ENCODE results near the gene SVBP.
A peak's percentile ranks its signal among the peaks of the same experiment; 100 is the strongest.

The SVBP gene

GRCh38 chr1:42797979-42798378 lies 19.2 kb downstream of the SVBP start:
- no peak for DNase-seq

- no peak for DNase-seq
These were observed 19.8 kb downstream of the SVBP start for GRCh38 chr1:42797414-42797813.

GRCh38 chr1:42793824-42794223 lies 23.4 kb downstream of the SVBP start:
- DNase-seq: no peak

GRCh38 chr1:42788021-42788420 lies 29.2 kb downstream of the SVBP start:
- DNase-seq: no peak

- no peak for DNase-seq
These were observed 31.1 kb downstream of the SVBP start for GRCh38 chr1:42786097-42786496.

GRCh38 chr1:42784946-42785693 lies 32.1 kb downstream of the SVBP start, which contains the start of gene TMEM269:
Gene TMEM269 (plus strand): TSS chr1:42784991. CDS start chr1:42789894, 4,903 bp downstream.
- peak; percentile 39 for DNase-seq

- no peak for DNase-seq
These were observed 32.7 kb downstream of the SVBP start for GRCh38 chr1:42784547-42784945.

GRCh38 chr1:42783092-42783491 lies 34.1 kb downstream of the SVBP start:
- no peak for DNase-seq

- no peak for DNase-seq
These were observed 37.0 kb downstream of the SVBP start for GRCh38 chr1:42780176-42780575.

GRCh38 chr1:42779725-42780124 lies 37.5 kb downstream of the SVBP start:
- DNase-seq: no peak

GRCh38 chr1:42777852-42778251 lies 39.3 kb downstream of the SVBP start:
- DNase-seq: peak; percentile 40

- DNase-seq: no peak
These were observed 40.7 kb downstream of the SVBP start for GRCh38 chr1:42776502-42776901.

GRCh38 chr1:42774928-42775526 lies 42.2 kb downstream of the SVBP start:
- DNase-seq: no peak

GRCh38 chr1:42773420-42773819 lies 43.8 kb downstream of the SVBP start:
- DNase-seq: no peak

- no peak for DNase-seq
These were observed 47.4 kb downstream of the SVBP start for GRCh38 chr1:42769811-42770210.

- no peak for DNase-seq
These were observed 49.0 kb downstream of the SVBP start for GRCh38 chr1:42768172-42768571.

- DNase-seq: no peak
These were observed 49.6 kb downstream of the SVBP start for GRCh38 chr1:42767510-42768000.

GRCh38 chr1:42766741-42767509 lies 50.3 kb downstream of the SVBP start, which contains the start of the genes C1orf50 and P3H1:
Gene C1orf50 (plus strand): TSS chr1:42767249. CDS start chr1:42767312, 63 bp downstream.
Gene P3H1 (minus strand): TSS chr1:42767028. CDS start chr1:42766971, 57 bp downstream.
- peak; percentile 100 for DNase-seq

- DNase-seq: peak; percentile 40
These were observed 51.1 kb downstream of the SVBP start for GRCh38 chr1:42765832-42766740.

GRCh38 chr1:42765269-42765668 lies 51.9 kb downstream of the SVBP start:
- DNase-seq: no peak

GRCh38 chr1:42762269-42762668 lies 54.9 kb downstream of the SVBP start:
- DNase-seq: no peak

GRCh38 chr1:42761567-42761966 lies 55.6 kb downstream of the SVBP start:
- DNase-seq: no peak

All from CD4-positive, alpha-beta T cell treated with Interleukin-10 for 1 hour (primary cell).